Measurements from ENCODE around the gene ATP8B3.

Gene ATP8B3

DNA sequence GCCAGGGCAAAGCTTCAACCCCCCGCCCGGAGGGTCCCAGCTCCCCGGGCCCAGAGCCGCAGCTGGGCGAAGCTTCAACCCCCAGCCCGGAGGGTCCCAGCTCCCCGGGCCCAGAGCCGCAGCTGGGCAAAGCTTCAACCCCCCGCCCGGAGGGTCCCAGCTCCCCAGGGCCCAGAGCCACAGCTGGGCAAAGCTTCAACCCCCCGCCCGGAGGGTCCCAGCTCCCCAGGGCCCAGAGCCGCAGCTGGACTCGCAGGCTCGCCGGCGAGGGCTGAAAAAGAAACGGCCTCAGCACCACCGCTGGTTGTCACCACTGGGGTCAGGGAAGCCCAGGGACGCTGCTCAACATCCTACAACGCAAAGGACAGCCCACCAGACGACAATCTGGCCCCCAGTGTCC, 31.0 kb upstream of the ATP8B3 start:
- Histone ChIP-seq H3K4me1 (ENCODE audit: control insufficient read depth, insufficient read depth, low read length, unreplicated experiment) (peaks cover 5% of the 10 kb centered on the region), H2AFZ (ENCODE audit: low read length, unreplicated experiment) (no peak overlapping the region), H3K36me3 (ENCODE audit: insufficient read depth, low read length) (no peaks in the 10 kb centered on the region), H3K79me2 (ENCODE audit: control insufficient read depth, insufficient read depth, low read length, unreplicated experiment) (peaks cover 77% of the 10 kb centered on the region), H3K4me3 (ENCODE audit: low read depth, low read length) (no peak overlapping the region), H3K27me3 (ENCODE audit: insufficient read depth, low read length) (no peaks in the 10 kb centered on the region), H3K27ac (ENCODE audit: low read depth, low read length) (no peak overlapping the region)

DNA sequence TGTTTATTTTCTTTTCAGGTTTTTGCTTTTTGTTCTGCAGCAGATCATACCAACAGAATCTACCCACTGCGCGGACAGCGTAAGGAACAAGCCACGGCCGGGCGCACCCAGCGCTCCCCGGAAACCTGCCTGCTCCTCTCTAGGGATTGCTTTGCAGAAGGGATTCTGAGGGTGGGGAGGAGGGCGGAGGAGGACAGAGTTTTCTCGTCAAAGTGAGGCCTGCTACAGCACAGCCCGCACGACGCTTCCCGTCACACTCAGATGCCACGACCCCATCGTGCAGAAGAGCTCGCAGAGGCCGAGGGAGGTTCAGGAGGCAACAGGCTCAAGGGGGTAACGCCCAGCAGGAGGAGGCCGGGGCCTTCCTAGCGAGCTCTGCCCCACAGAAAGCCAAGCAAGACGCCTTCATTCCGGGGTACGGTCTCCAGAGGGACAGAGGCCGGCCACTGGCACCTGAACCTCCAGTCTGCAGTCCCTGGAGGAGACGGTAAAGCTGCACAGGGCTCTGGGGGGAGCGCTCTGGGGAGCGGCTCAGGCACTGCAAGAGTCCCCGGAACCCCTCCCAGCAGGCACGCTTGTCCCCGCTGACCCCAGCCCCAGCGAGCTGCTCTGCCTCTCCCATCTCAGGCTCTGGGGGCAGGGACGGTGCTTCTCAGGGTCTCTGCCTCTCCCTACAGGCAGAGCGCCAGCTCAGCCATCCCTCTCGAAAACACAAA, 29.3 kb upstream of the ATP8B3 start:
- H3K27me3 ChIP-seq (ENCODE audit: insufficient read depth, low read length), result no peaks in the 10 kb centered on the region
- H3K4me1 ChIP-seq (ENCODE audit: control insufficient read depth, insufficient read depth, low read length, unreplicated experiment), result no peaks in the 10 kb centered on the region
- H3K4me3 ChIP-seq (ENCODE audit: low read depth, low read length), result no peak overlapping the region
- H3K27ac ChIP-seq (ENCODE audit: low read depth, low read length), result no peak overlapping the region
- H3K36me3 ChIP-seq (ENCODE audit: insufficient read depth, low read length), result no peaks in the 10 kb centered on the region
- H3K79me2 ChIP-seq (ENCODE audit: control insufficient read depth, insufficient read depth, low read length, unreplicated experiment), result peaks cover 70% of the 10 kb centered on the region
- no peak overlapping the region for H2AFZ ChIP-seq (ENCODE audit: low read length, unreplicated experiment)

DNA sequence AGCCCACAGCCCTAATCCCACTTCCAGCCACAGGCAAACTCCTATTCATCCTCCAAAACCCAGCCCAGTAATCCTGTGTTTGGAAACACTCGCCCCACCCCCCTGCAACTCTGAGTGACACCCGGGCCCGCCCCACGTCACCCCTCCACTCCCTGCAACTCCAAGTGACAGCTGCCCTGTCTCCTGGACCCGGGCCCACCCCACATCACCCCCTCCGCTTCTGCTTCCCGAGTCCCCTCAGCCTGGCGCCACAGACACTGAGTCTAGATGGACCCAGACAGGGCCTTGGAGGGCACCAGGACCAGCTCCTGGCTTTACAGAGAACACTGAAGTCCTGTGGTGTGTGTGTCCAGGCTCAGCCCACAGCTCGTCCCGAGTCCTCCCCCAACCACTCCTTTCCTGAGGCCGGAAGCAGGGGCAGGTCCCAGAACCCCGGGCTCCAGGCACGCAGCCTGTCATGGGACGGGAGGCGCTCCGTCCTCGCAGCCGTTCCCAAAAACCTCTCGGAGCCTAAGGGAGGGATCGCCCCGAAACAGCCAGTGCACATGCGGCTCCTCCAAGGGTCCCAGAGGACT, 28.6 kb upstream of the ATP8B3 start:
- Histone ChIP-seq H3K36me3 (ENCODE audit: insufficient read depth, low read length) (no peaks in the 10 kb centered on the region), H3K27me3 (ENCODE audit: insufficient read depth, low read length) (no peaks in the 10 kb centered on the region), H3K4me3 (ENCODE audit: low read depth, low read length) (no peak overlapping the region), H3K27ac (ENCODE audit: low read depth, low read length) (no peak overlapping the region), H3K4me1 (ENCODE audit: control insufficient read depth, insufficient read depth, low read length, unreplicated experiment) (no peaks in the 10 kb centered on the region), H3K79me2 (ENCODE audit: control insufficient read depth, insufficient read depth, low read length, unreplicated experiment) (peaks cover 69% of the 10 kb centered on the region), H2AFZ (ENCODE audit: low read length, unreplicated experiment) (no peak overlapping the region)

DNA sequence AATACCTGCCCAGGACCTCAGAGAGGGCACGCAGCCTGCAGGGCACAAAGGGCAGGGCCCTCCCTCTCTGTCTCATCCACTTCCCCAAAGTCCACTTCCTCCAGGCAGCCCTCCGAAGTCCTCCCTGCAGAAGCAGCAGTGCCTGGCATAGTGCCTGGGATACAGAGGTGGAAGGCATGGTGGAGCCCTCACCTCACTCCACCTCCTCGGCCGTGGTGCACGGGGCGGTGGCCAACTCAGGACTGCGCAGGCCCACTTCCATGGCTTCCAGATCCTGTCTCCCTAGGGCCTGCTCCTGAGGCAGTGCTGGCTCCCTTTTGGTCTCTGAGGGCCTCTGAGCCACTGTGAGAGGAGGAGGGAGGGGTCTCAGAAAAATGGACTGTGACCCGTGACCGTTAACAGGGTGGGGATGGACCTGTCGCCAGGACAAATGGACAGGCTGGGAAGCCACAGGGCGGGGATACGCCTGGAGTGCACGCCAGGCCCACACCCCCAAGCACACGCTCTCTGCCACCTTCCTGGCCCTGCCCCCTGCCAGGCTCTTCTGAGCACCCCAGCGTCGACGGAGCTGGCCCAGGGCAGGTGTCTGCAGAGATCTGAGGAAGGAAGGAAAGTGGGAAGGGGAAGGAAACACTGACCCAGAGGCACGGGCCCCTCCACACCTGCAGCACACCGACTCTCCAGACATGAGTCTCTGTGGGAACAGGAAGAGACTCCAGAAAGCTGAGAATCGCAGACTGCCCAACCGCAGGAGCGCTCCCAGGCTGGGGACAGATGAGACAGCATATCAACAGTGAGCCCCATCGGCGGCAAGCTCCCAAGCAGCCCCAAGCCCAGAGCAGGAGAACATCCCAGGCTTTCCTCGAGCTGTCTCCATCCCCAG, 27.8 kb upstream of the ATP8B3 start:
- Histone ChIP-seq H2AFZ (ENCODE audit: low read length, unreplicated experiment) (no peak overlapping the region), H3K27ac (ENCODE audit: low read depth, low read length) (no peak overlapping the region), H3K36me3 (ENCODE audit: insufficient read depth, low read length) (no peaks in the 10 kb centered on the region), H3K4me1 (ENCODE audit: control insufficient read depth, insufficient read depth, low read length, unreplicated experiment) (no peaks in the 10 kb centered on the region), H3K4me3 (ENCODE audit: low read depth, low read length) (no peak overlapping the region), H3K27me3 (ENCODE audit: insufficient read depth, low read length) (no peaks in the 10 kb centered on the region), H3K79me2 (ENCODE audit: control insufficient read depth, insufficient read depth, low read length, unreplicated experiment) (peaks cover 68% of the 10 kb centered on the region)

DNA sequence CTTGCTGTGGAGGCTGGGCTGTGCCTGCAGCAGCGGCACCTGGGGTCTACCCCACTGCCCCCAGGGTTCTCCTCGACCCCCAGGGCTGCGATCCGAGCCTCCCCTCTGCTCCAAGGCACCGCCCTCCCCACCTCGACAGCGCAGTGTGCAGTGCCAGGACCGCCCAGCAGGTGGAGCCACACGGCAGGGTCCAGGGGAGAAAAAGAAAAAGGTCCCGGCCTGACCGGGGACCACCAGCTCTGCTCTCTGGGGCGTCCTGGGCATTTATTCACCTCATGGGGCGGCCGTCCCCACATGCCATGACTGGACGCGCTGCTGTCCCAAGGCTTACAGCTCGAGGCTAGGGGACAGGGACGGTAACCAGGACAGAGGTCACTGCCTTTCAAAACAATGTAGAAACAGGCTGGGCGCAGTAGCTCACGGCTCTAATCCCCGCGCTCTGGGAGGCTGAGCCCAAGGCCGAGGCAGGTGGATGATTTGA, 25.6 kb upstream of the ATP8B3 start:
- Histone ChIP-seq H3K4me3 (ENCODE audit: low read depth, low read length) (no peak overlapping the region), H3K79me2 (ENCODE audit: control insufficient read depth, insufficient read depth, low read length, unreplicated experiment) (peaks cover 57% of the 10 kb centered on the region), H3K36me3 (ENCODE audit: insufficient read depth, low read length) (no peaks in the 10 kb centered on the region), H2AFZ (ENCODE audit: low read length, unreplicated experiment) (no peak overlapping the region), H3K4me1 (ENCODE audit: control insufficient read depth, insufficient read depth, low read length, unreplicated experiment) (no peaks in the 10 kb centered on the region), H3K27ac (ENCODE audit: low read depth, low read length) (no peak overlapping the region), H3K27me3 (ENCODE audit: insufficient read depth, low read length) (no peaks in the 10 kb centered on the region)

DNA sequence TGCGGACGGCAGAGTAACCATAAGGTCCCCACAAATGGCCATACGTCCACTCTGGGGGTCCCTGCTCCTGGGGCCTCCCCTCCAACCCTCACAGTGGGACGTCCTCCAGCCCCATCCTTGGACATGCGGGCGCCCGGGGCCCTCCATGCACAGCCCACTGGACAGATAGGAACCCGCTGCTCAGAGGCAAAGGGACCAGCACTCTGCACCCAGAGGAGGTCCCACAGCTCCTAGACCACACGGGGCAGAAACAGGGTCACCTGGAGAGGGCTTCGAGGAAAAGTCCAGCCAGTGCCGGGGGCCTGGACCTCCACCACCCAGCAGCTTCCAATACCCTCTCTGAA, 25.1 kb upstream of the ATP8B3 start:
- peaks cover 53% of the 10 kb centered on the region for H3K79me2 ChIP-seq (ENCODE audit: control insufficient read depth, insufficient read depth, low read length, unreplicated experiment)

DNA sequence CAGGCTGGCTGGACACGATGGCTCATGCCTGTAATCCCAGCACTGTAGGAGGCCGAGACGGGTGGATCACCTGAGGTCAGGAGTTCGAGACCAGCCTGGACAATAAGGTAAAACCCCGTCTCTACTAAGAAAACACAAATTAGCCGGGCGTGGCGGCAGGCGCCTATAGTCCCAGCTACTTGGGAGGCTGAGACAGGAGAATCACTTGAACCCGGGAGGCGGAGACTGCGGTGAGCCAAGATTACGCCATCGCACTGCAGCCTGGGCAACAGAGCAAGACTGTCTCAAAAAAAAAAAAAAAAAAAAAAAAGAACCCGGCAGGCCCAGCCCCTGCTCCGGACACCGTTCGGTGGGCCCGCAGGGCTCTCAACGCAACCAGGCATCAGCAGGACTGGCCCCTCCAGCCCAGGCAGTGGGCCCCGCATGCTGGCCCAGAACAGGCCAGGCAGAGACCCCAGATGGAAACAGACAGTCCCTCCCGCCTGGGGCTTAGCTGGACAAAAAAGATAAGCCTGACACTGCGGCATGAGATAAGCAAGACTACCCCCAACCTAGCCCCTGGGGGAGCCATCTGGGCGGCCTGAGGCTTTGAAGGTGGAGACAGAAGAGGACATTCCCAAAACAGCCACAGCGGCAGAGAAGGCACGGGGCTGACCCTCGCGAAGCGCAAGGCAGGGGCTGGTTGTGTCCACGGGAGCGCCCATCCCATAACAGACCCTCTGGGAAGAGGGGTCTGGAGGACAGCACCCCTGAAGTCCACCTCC, 24.6 kb upstream of the ATP8B3 start:
- Histone ChIP-seq H3K27me3 (ENCODE audit: insufficient read depth, low read length) (no peaks in the 10 kb centered on the region), H3K27ac (ENCODE audit: low read depth, low read length) (no peak overlapping the region), H3K4me3 (ENCODE audit: low read depth, low read length) (no peak overlapping the region), H3K4me1 (ENCODE audit: control insufficient read depth, insufficient read depth, low read length, unreplicated experiment) (no peaks in the 10 kb centered on the region), H3K36me3 (ENCODE audit: insufficient read depth, low read length) (no peaks in the 10 kb centered on the region), H3K79me2 (ENCODE audit: control insufficient read depth, insufficient read depth, low read length, unreplicated experiment) (peaks cover 50% of the 10 kb centered on the region), H2AFZ (ENCODE audit: low read length, unreplicated experiment) (no peak overlapping the region)

More for the DNA sequence above, 25.1 kb upstream of the ATP8B3 start:
- Histone ChIP-seq H3K4me3 (ENCODE audit: low read depth, low read length) (no peak overlapping the region), H3K4me1 (ENCODE audit: control insufficient read depth, insufficient read depth, low read length, unreplicated experiment) (no peaks in the 10 kb centered on the region), H3K36me3 (ENCODE audit: insufficient read depth, low read length) (no peaks in the 10 kb centered on the region), H3K27ac (ENCODE audit: low read depth, low read length) (no peak overlapping the region), H3K27me3 (ENCODE audit: insufficient read depth, low read length) (no peaks in the 10 kb centered on the region), H2AFZ (ENCODE audit: low read length, unreplicated experiment) (no peak overlapping the region)

DNA sequence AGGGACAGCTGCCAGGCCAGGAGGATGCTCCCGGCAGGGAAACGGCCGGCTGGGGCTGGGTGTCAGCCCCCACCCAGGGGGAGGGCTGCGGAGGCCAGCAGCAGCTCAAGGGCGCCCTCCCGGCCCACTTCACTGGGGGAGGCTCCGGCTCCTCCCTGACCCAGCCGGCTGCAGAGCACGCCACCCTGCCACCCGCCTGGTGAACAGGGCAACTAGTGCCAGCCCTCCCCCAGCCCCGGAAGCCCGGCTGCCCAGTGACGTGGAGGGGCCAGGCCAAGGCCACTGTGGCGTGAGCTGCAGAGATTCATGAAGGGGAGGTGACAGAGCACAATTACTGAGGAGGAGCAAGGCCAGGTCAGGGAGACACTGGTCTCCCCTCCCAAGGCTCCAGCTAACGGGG, 21.5 kb upstream of the ATP8B3 start:
- no peak overlapping the region for H3K27ac ChIP-seq (ENCODE audit: low read depth, low read length)
- peaks cover 41% of the 10 kb centered on the region for H3K79me2 ChIP-seq (ENCODE audit: control insufficient read depth, insufficient read depth, low read length, unreplicated experiment)

DNA sequence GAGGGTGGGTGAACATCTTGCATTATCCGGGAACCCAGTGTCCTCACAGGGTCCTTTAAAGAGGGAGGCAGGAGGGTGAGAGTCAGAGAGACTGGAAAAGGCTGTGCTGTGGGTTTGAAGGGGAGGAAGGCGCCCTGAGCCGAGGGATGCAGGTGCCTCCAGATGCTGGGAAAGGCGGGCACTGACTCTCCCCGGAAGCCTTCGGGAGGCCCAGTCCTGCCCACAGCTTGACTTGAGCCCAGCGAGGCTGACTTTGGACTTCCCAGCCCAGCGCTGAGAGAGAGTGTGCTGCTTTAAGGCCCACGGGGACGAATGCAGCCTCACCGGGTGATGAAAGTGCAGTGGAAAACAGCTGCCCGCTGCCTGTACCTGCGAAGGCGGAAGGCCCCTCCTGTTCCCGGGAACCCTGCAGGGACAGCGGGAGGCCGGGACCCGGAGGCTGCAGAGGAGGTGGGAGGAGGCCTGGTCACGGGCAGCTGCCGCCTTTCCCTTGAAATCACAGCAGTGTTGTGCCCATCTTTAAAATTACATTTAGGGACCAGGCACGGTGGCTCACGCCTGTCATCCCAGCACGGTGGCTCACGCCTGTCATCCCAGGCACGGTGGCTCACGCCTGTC, 20.1 kb upstream of the ATP8B3 start:
- Histone ChIP-seq H3K27ac (ENCODE audit: low read depth, low read length) (no peak overlapping the region), H3K36me3 (ENCODE audit: insufficient read depth, low read length) (no peaks in the 10 kb centered on the region), H2AFZ (ENCODE audit: low read length, unreplicated experiment) (no peak overlapping the region), H3K4me3 (ENCODE audit: low read depth, low read length) (no peak overlapping the region), H3K27me3 (ENCODE audit: insufficient read depth, low read length) (no peaks in the 10 kb centered on the region), H3K4me1 (ENCODE audit: control insufficient read depth, insufficient read depth, low read length, unreplicated experiment) (no peaks in the 10 kb centered on the region), H3K79me2 (ENCODE audit: control insufficient read depth, insufficient read depth, low read length, unreplicated experiment) (peaks cover 37% of the 10 kb centered on the region)

More for the DNA sequence above, 21.5 kb upstream of the ATP8B3 start:
- Histone ChIP-seq H3K27me3 (ENCODE audit: insufficient read depth, low read length) (no peaks in the 10 kb centered on the region), H3K4me1 (ENCODE audit: control insufficient read depth, insufficient read depth, low read length, unreplicated experiment) (no peaks in the 10 kb centered on the region), H3K36me3 (ENCODE audit: insufficient read depth, low read length) (no peaks in the 10 kb centered on the region), H3K4me3 (ENCODE audit: low read depth, low read length) (no peak overlapping the region), H2AFZ (ENCODE audit: low read length, unreplicated experiment) (no peak overlapping the region)

DNA sequence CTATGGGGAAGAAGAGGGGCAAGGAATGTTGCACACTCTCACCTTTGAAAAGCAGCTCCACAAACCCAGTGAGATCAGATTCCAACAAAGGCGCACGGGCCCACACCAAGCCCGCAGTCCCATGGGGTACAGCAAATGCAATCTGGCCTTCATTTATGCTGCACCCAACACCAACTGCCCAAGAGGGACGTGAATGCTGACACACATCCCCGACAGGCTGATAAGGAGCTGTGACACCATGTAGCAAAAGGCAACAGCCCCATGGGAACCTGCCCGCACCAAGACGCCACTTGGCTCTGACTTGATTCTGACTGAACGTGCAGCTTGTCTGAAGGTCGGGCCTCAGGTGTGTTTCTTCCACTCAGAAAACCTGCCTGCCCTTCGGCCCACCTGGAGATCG, 18.9 kb upstream of the ATP8B3 start:
- Histone ChIP-seq H3K36me3 (ENCODE audit: insufficient read depth, low read length) (no peaks in the 10 kb centered on the region), H3K4me1 (ENCODE audit: control insufficient read depth, insufficient read depth, low read length, unreplicated experiment) (no peaks in the 10 kb centered on the region), H3K4me3 (ENCODE audit: low read depth, low read length) (no peak overlapping the region), H3K27ac (ENCODE audit: low read depth, low read length) (no peak overlapping the region), H2AFZ (ENCODE audit: low read length, unreplicated experiment) (no peak overlapping the region), H3K79me2 (ENCODE audit: control insufficient read depth, insufficient read depth, low read length, unreplicated experiment) (peaks cover 26% of the 10 kb centered on the region), H3K27me3 (ENCODE audit: insufficient read depth, low read length) (no peaks in the 10 kb centered on the region)

Measured in ACC112 (cell line).